Heart left ventricle (tissue), 16 donors: ENCODE measurements around the gene NMB. TPM values are rescaled to one million over a fixed set of nuclear protein-coding genes. Genes with fewer than 3 reads are reported as not detected.

ENCODE experiments used
- ATAC-seq, 4 donors: fragments of 200-7000 bp; cut with Tn5 transposase; one replicate each; pipeline ENCODE4 v1.9.1; 2020 to 2022; ENCODE audit warnings: moderate library complexity in 4 of 4, mild to moderate bottlenecking in 3 of 4, moderate number of reproducible peaks in 1 of 4
- DNase-seq, 5 donors: peaks; one replicate each; pipeline ENCODE4 v3.0.0-alpha.2; 2020
- H3K27ac ChIP-seq, 12 donors: fragments of 200-600 bp; sonication (generic) in 4 of 12; one replicate each; pipeline versions ENCODE4 v1.5.0 to v1.8.0; 2016 to 2022; ENCODE audit warnings: mild to moderate bottlenecking in 2 of 12
- H3K27me3 ChIP-seq, 9 donors: fragments of 200-600 bp; sonication (generic) in 2 of 9; one replicate each; pipeline versions ENCODE4 v1.5.1 to v1.8.0; 2016 to 2022; ENCODE audit warnings: mild to moderate bottlenecking in 3 of 9
- H3K36me3 ChIP-seq, 9 donors: fragments of 200-600 bp; sonication (generic) in 2 of 9; one replicate each; pipeline versions ENCODE4 v1.5.0 to v1.8.0; 2018 to 2022; ENCODE audit warnings: mild to moderate bottlenecking in 2 of 9
- H3K4me1 ChIP-seq, 12 donors: fragments of 200-600 bp; sonication (generic) in 4 of 12; one replicate each; pipeline versions ENCODE4 v1.5.0 to v1.8.0; 2016 to 2022; ENCODE audit warnings: mild to moderate bottlenecking in 3 of 12
- H3K4me3 ChIP-seq, 12 donors: fragments of 200-600 bp; sonication (generic) in 4 of 12; one replicate each; pipeline versions ENCODE4 v1.5.0 to v1.8.0; 2017 to 2022; ENCODE audit warnings: mild to moderate bottlenecking in 9 of 12, moderate library complexity in 4 of 12
- H3K9me3 ChIP-seq, 12 donors: fragments of 200-600 bp; sonication (generic) in 4 of 12; one replicate each; pipeline versions ENCODE4 v1.5.0 to v1.8.0; 2016 to 2022; ENCODE audit warnings: mild to moderate bottlenecking in 1 of 12
- POLR2A ChIP-seq, 2 donors: fragments of 450-650 bp; IDR thresholded peaks; one replicate each; pipeline ENCODE4 v1.6.1; 2017; ENCODE audit warnings: antibody characterized with exemption in 2 of 2, mild to moderate bottlenecking in 2 of 2, moderate library complexity in 2 of 2
- WGBS, 4 donors: extraction: QIAGEN DNeasy Blood & Tissue Kit in 2 of 4; methylation state at CpG; one replicate each; pipeline versions ENCODE4 v1.1.5 to v1.1.7; 2013 to 2018; 5-methylcytosine and 5-hydroxymethylcytosine counted together
- intact Hi-C, 10 donors: fragments of 100-400 bp; cut with DNase I; formaldehyde crosslinking; loops; one replicate each; pipeline versions ENCODE4 v1.11.1 to v1.14.2; 2022
- polyA plus RNA-seq, 2 donors: library from polyadenylated mRNA; stranded (reverse); fragments of 200-250 nt; gene quantifications; one replicate each; pipeline ENCODE4 v1.2.3, GENCODE V29; 2013
- total RNA-seq, 9 donors: library from RNA; depleted of rRNA in 2 of 9; stranded (reverse); fragments of >200 nt in 2 of 9; fragmentation: NEBNext Ultra II Directional in 3 of 9; extraction: Animal tissue kit (Norgen Biotek cat#: 25700) in 3 of 9; gene quantifications; one replicate each; pipeline versions ENCODE4 v1.1.0 to v1.2.4, GENCODE V29; 2016 to 2023
- TF ChIP-seq, protein P1 (sequence below), 12 donors: fragments of 200-600 bp; sonication (generic) in 4 of 12; IDR thresholded peaks; one replicate each; pipeline versions ENCODE4 v1.5.0 to v1.8.0; 2018 to 2022; ENCODE audit warnings: antibody characterized with exemption in 12 of 12, mild to moderate bottlenecking in 5 of 12
- donor health status: ischemic (EF 13 %, LVEDD 7.1; RV severe dilation, severe dysfunction).
- donor health status: healthy with polysubstance abuse.
- donor health status: DM: no; HTN: yes; CAD: no.
- donor health status: DM: no; HTN: no; CAD: no.
- donor health status: ischemic (EF 25% LVEDD 6.9; RV normal size, moderate dysfunction).
- donor health status: ischemic (EF 25% LVEDD 5.7; RV mildly dilated, moderate dysfunction).
- donor health status: healthy.
- donor health status: DM: yes; HTN: yes; CAD: no.
- donor health status: ischemic (EF 35%, LVEDD 5.7; RV mildly dilated, moderate dysfunction).
- donor health status: nonischemic (EF 11% LVEDD 7.7; RV severe dilation, severe dysfunction).
- donor health status: DM: yes; HTN: yes; CAD: no.
- donor health status: PGD.
- donor health status: ischemic (EF 29% LVEDD 5.4; RV normal size, mild dysfunction).
- donor health status: nonischemic (EF 23%, LVEDD 6.1; RV moderate dilation, normal function).

NMB gene
- total and polyA plus RNA-seq, 11 donors = 1.4 to 8.6 (median 2.9) TPM

DNA sequence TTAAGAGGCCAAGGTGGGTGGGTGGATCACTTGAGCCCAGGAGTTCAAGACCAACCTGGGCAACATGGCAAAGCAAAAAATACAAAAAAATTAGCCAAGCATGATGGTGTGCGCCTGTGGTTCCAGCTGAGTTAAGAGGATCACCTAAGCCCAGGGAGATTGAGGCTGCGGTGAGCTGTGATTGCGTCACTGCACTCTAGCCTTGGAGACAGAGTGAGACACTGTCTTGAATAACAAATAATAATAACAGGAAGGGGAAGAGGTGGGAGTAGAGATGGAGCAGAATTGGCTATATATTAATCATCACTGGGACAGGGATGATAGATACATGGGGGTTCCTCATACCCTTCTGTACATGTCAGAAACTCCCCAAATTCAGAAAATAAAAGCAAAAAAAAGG lies 23.8 kb upstream of the NMB start:
- intact Hi-C loops = loop anchor here in 1 of 10 donors (10.0 kb wide), 1 partner anchor 113 kb away; no protein-coding TSS in a partner anchor
- H3K9me3 ChIP-seq = no peaks in the 10 kb centered on the region
- H3K36me3 ChIP-seq = peaks cover 0 to 93% (median 72%) of the 10 kb centered on the region in 9 donors
- 75 to 91% (median 88%) methylated on average over 3 of the region's 3 CpGs for WGBS, 4 donors
- no peak for DNase-seq
- no peak for ATAC-seq
- no peak overlapping the region for H3K4me3 ChIP-seq
- no peaks in the 10 kb centered on the region for H3K27me3 ChIP-seq
- TF ChIP-seq, protein P1, sequence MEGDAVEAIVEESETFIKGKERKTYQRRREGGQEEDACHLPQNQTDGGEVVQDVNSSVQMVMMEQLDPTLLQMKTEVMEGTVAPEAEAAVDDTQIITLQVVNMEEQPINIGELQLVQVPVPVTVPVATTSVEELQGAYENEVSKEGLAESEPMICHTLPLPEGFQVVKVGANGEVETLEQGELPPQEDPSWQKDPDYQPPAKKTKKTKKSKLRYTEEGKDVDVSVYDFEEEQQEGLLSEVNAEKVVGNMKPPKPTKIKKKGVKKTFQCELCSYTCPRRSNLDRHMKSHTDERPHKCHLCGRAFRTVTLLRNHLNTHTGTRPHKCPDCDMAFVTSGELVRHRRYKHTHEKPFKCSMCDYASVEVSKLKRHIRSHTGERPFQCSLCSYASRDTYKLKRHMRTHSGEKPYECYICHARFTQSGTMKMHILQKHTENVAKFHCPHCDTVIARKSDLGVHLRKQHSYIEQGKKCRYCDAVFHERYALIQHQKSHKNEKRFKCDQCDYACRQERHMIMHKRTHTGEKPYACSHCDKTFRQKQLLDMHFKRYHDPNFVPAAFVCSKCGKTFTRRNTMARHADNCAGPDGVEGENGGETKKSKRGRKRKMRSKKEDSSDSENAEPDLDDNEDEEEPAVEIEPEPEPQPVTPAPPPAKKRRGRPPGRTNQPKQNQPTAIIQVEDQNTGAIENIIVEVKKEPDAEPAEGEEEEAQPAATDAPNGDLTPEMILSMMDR (IDR thresholded peaks at IDR 0.05) = no peak
- no peak for TF ChIP-seq POLR2A (IDR thresholded peaks at IDR 0.05)
- peaks cover 0 to 8% (median 0%) of the 10 kb centered on the region in 12 donors for H3K4me1 ChIP-seq
- no peak overlapping the region for H3K27ac ChIP-seq

DNA sequence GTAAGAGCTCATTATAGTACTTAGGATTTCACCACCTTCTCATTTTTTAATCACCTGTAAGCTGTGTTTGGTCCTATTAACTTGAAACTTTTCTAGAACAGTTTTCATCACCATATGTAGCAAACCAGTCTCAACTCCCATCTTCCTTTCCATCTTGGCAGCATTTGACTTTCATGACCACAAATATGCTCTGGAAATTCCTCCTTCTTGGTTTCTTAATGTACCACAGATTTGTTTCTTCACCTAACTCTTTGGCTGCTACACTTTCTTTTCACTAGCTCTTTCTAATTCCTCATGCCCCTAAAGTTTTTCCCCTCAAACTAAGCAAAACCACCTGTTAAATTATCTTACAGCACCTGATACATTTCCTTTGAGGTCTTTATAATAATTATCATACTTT lies 13.2 kb upstream of the NMB start:
- Histone ChIP-seq H3K4me1 (no peaks in the 10 kb centered on the region), H3K27me3 (no peaks in the 10 kb centered on the region), H3K27ac (no peak overlapping the region), H3K36me3 (peaks cover 0 to 86% (median 67%) of the 10 kb centered on the region in 9 donors), H3K9me3 (no peaks in the 10 kb centered on the region), H3K4me3 (no peak overlapping the region)
- TF ChIP-seq, protein P1 (IDR thresholded peaks at IDR 0.05) = no peak
- DNase-seq (no peak), ATAC-seq (no peak)
- intact Hi-C loops = no loop called here

DNA sequence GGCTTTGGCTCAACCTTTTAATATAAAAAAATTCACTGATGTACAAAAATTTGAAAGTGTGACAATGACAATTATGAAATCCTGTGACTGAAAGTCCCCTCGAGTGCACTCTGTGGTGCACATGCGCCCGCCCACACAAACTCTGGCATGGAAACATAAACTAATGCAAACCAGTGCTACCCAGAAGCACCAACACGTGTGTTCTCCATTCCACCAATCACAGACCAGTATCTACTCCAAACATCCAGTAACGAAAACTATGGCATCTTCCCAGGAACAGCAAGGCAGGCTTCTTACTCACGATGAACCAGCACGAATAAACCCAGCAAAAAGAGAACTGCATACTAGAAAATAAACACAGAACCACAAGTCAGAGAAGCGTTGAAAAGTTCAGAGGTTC lies 11.7 kb upstream of the NMB start:
- Histone ChIP-seq H3K4me3 (no peak overlapping the region), H3K9me3 (no peaks in the 10 kb centered on the region), H3K4me1 (no peaks in the 10 kb centered on the region), H3K27me3 (no peaks in the 10 kb centered on the region), H3K27ac (no peak overlapping the region), H3K36me3 (peaks cover 2 to 86% (median 66%) of the 10 kb centered on the region in 9 donors)
- DNase-seq = no peak
- intact Hi-C loops = no loop called here
- 89 to 93% (median 92%) methylated on average over 8 of the region's 8 CpGs for WGBS, 4 donors
- TF ChIP-seq, protein P1 (IDR thresholded peaks at IDR 0.05) = no peak
- no peak for TF ChIP-seq POLR2A (IDR thresholded peaks at IDR 0.05)
- no peak for ATAC-seq

DNA sequence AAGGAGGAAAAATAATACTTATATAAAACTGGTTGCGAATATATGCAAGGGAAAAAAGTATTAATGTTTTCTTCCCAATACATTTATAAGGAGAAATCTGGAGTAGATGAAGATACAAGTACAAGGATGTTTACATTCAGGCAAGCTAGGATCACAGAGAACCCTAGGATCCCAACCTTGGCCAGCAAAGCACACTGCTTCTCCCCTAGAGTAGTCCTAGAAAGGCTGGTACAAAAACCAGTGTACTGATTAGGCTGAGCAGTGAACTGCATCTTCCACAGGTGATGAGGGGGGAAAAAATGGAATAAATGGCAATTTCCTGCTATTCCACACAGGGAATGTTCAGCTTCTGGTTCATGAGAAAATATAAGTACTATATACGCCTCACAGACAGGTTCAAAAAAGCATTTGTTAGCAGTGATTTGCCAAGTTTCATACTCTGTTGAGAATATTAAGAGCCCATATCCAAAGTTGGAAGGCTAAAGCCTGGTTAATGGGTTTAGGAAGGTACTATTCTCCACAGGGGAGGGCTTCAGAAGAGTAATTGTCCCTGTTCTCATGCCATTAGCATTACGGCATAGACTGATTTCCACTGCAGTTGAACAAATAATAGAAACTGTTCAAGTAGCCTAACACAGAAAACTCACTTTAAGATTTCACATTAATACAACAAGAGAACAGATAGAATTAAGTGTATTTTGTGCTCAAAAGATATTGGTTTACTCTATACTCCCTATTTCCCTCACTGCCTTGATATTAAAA lies 10.4 kb upstream of the NMB start:
- intact Hi-C loops = no loop called here
- Histone ChIP-seq H3K27me3 (no peaks in the 10 kb centered on the region), H3K9me3 (no peaks in the 10 kb centered on the region), H3K4me3 (no peak overlapping the region), H3K36me3 (peaks cover 0 to 82% (median 60%) of the 10 kb centered on the region in 9 donors), H3K4me1 (no peaks in the 10 kb centered on the region), H3K27ac (no peak overlapping the region)
- ATAC-seq (no peak), DNase-seq (no peak)
- WGBS, 4 donors = 91 to 98% (median 95%) methylated on average over 3 of the region's 3 CpGs
- TF ChIP-seq, protein P1 (IDR thresholded peaks at IDR 0.05) = no peak
- TF ChIP-seq POLR2A (IDR thresholded peaks at IDR 0.05) = no peak
